Measurements from ENCODE around the gene STX18.
"Not testable (repeated sequence)": the region's sequence is repeated elsewhere in the genome, so short reads cannot be mapped to it uniquely, and the experiment has no call there.

STX18 gene

DNA sequence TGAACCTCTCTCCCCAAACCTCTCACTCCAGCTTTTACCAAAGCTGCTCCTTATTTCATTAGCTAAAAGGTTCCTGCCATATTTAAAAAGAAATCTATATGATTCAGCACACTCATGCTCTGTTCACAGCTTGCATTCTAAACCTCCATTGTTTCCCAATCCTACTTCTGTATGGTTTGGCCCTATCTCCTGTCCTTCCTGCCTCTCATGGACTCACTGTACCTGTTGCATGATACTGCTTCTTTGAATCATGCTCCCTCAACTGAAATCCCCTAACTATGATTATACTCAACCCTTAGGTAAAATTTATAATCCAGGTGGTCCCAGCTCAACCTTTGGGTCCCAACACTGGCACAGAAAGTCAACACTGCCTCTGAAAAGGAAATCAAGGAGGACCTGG is 6.3 kb downstream of the STX18 start:
- Mint-ChIP-seq H3K9me3 (no peaks in the 10 kb centered on the region), H3K27me3 (ENCODE audit: low read depth) (no peaks in the 10 kb centered on the region), H3K4me1 (ENCODE audit: low read depth) (peaks cover 20% of the 10 kb centered on the region), H3K27ac (no peak overlapping the region), H3K4me3 (no peak overlapping the region), H3K36me3 (ENCODE audit: low read depth) (peaks cover 2% of the 10 kb centered on the region)

DNA sequence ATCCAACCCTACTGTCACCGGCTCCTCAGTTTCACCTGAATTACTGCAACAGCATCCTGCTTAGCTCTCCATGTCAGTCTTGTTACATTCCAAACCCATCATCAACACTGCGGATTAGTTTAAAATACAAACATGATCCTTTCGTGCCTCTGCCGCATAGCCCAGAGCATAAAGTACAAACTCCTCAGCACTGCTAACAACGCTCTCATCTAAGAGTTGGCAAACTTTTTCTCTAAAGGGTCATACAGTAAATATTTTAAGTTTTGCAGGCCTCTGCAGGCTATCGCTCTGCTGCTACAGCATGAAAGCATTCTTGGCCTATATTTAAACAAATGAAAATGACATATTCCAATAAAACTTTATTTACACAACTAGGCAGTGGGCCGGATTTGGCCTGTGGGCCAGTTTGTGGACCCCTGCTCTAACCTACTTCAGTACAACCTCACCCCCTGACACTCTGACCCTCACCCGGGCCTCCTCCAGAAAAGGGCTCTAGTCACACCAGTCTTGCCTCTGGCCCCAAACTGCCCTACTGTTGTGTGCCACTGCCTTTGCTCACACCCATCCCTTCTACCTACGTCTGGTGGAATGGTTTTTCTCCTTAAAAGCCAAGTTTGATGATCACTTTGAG is 7.2 kb downstream of the STX18 start:
- peaks cover 12% of the 10 kb centered on the region for H3K4me1 Mint-ChIP-seq (ENCODE audit: low read depth)
- H3K4me3 Mint-ChIP-seq, result no peak overlapping the region
- peaks cover 2% of the 10 kb centered on the region for H3K36me3 Mint-ChIP-seq (ENCODE audit: low read depth)
- no peak overlapping the region for H3K27ac Mint-ChIP-seq
- no peaks in the 10 kb centered on the region for H3K9me3 Mint-ChIP-seq
- no peaks in the 10 kb centered on the region for H3K27me3 Mint-ChIP-seq (ENCODE audit: low read depth)

DNA sequence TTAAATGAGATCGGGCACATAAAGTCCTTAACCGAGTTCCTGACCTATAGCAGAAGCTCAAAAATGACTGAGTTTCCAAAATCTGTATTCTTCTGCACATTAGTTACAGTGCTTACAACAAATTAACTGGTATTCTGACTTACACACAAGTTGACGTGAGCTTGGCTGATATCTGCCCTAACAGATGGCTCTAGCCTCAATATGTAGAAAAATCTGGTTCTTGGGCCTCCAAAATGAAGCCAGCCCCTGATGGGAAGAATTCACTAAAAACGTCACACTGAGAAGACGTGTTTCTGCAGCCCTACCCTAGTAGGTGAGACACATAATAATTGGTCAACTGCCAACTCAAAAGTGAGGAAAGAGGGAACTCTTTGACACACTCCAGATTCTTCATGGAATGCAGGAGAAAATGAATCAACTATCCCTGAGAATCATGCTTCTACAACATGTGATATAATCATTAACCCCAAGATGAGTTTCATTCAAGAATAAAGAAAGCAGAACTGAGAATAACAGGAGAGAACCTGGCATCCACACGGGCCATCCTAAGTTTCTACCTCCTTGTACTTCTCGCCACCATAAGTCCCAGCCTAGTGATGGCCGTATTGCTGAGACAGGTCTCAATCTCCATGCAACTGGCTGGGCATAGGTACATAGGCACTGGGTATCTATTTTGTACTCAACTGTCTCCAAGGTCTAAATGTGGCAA is 8.2 kb downstream of the STX18 start:
- Mint-ChIP-seq H3K36me3 (ENCODE audit: low read depth) (peaks cover 2% of the 10 kb centered on the region), H3K4me3 (no peak overlapping the region), H3K27me3 (ENCODE audit: low read depth) (no peaks in the 10 kb centered on the region), H3K9me3 (no peaks in the 10 kb centered on the region), H3K4me1 (ENCODE audit: low read depth) (peaks cover 8% of the 10 kb centered on the region), H3K27ac (no peak overlapping the region)

DNA sequence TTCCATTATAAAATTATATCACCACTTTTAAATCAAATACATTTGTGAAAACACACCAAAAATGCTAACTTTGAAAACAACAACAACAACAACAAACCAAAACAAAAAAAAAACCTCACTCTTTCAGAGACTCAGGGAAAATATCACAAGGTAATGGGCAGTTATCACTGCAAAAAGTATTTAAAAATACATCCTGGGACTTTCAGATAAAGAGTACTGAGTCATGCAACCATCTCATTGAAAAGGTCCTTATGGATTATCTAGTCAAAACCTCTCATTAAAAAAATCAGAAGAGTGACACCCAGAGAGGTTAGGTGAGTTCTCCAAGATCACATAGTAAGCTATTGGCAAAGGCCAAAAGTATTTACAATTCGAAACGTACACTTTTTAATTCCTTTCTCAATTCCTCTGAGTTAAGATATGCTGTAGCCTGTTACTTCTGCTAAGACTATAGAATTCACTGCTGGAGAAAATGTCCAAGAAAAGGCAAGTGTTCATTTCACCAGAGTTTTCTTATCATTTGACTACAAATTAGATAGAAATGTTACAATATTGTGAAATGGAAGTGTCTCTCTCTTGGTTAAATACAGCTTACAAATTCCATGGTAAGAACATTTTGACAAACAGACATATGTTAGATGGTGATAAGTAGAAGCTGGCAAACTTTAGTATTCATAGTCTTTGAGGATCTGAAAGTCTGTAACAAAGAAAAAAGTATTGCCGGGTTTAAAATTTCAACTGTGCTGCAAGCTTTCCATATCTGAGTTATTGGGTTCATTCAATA is 9.3 kb downstream of the STX18 start:
- peaks cover 2% of the 10 kb centered on the region for H3K36me3 Mint-ChIP-seq (ENCODE audit: low read depth)
- H3K27me3 Mint-ChIP-seq (ENCODE audit: low read depth), result no peaks in the 10 kb centered on the region
- no peak overlapping the region for H3K4me3 Mint-ChIP-seq
- no peak overlapping the region for H3K27ac Mint-ChIP-seq
- no peaks in the 10 kb centered on the region for H3K9me3 Mint-ChIP-seq
- peaks cover 4% of the 10 kb centered on the region for H3K4me1 Mint-ChIP-seq (ENCODE audit: low read depth)

DNA sequence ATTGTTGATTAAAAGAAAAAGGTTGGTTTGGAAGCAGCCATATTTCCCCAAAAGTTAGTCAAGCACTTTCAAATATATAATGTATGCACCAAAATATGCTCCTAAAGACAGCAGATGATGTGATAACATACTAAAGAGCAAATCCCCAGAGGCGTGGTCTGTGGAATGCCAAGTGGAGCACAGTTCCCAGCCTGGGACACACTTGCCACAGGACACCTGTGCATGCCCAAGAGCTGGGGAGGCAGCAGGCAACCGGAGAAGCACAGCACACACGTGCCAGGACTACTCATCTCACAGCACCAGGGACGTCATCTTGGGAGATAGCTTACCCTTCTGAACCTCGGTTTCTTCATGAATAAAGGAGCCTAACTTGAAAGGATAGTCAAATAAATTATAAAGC is 12.5 kb downstream of the STX18 start:
- H3K4me3 Mint-ChIP-seq, result no peak overlapping the region
- no peaks in the 10 kb centered on the region for H3K9me3 Mint-ChIP-seq
- H3K27me3 Mint-ChIP-seq (ENCODE audit: low read depth), result no peaks in the 10 kb centered on the region
- H3K4me1 Mint-ChIP-seq (ENCODE audit: low read depth), result peaks cover 7% of the 10 kb centered on the region
- peaks cover 6% of the 10 kb centered on the region for H3K36me3 Mint-ChIP-seq (ENCODE audit: low read depth)
- no peak overlapping the region for H3K27ac Mint-ChIP-seq

DNA sequence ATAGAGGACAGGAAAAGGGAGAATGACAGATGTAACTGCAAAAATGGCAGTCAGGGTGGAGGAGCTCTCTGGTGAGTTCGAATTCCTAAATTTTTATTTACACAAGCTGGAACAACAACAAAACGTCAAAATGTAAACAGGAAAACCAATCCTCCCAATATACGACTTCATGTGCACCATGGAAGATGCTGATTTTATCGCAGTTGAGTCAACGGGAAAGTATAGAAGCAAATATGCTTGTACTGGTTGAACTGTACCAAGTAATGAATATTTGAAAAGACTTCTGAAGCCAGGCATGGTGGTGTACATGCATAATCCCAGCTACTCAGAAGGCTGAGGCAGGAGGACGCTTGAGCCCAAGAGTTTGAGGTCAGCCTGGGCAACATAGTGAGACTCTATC is 15.4 kb downstream of the STX18 start:
- H3K4me3 Mint-ChIP-seq, result no peak overlapping the region
- H3K4me1 Mint-ChIP-seq (ENCODE audit: low read depth), result peaks cover 9% of the 10 kb centered on the region
- no peak overlapping the region for H3K27ac Mint-ChIP-seq
- peaks cover 9% of the 10 kb centered on the region for H3K36me3 Mint-ChIP-seq (ENCODE audit: low read depth)
- no peaks in the 10 kb centered on the region for H3K27me3 Mint-ChIP-seq (ENCODE audit: low read depth)
- no peaks in the 10 kb centered on the region for H3K9me3 Mint-ChIP-seq

DNA sequence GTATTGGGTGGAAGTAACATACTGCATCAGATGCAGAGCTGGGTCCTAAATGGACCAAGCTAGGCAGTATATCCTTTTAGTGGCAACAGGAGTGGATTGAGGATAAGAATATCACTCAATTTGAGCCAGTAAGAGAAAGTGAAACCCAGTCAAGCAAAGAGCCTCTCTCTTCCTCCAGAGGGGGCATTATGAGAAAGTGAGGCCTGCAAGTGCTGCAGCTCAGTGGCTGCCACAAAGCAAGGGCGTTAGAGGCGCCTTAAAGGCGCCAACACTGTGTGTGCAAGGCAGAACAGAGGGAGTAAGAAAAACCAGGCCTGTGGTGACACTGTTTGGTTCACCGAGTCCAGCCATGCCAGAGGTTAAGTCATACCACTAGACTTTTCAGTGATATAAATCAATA is 17.5 kb downstream of the STX18 start:
- Mint-ChIP-seq H3K27me3 (ENCODE audit: low read depth) (no peaks in the 10 kb centered on the region), H3K36me3 (ENCODE audit: low read depth) (peaks cover 9% of the 10 kb centered on the region), H3K27ac (peak overlapping the region; percentile 37), H3K4me3 (no peak overlapping the region), H3K9me3 (no peaks in the 10 kb centered on the region), H3K4me1 (ENCODE audit: low read depth) (peaks cover 9% of the 10 kb centered on the region)

DNA sequence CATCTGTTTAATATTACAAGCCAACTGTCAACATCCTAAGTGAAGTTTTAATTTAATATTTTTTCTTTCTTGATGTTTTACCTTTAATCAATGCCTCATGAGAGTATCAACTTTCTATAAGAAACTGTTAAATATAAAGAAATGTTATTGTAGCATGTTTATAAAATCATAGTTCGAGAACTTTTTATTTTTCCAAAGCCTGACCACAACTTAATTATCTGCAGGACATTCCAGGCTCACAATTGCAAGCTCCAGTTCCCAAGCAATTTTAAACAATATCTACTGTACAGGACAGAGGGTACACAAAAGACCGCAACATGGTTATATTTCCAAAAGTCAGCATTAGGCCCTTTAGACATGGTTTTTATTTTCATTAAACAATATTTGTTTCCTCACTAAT is 20.1 kb downstream of the STX18 start:
- peaks cover 13% of the 10 kb centered on the region for H3K4me1 Mint-ChIP-seq (ENCODE audit: low read depth)
- H3K36me3 Mint-ChIP-seq (ENCODE audit: low read depth), result peaks cover 9% of the 10 kb centered on the region
- H3K4me3 Mint-ChIP-seq, result no peak overlapping the region
- H3K9me3 Mint-ChIP-seq, result no peaks in the 10 kb centered on the region
- no peak overlapping the region for H3K27ac Mint-ChIP-seq
- H3K27me3 Mint-ChIP-seq (ENCODE audit: low read depth), result no peaks in the 10 kb centered on the region

DNA sequence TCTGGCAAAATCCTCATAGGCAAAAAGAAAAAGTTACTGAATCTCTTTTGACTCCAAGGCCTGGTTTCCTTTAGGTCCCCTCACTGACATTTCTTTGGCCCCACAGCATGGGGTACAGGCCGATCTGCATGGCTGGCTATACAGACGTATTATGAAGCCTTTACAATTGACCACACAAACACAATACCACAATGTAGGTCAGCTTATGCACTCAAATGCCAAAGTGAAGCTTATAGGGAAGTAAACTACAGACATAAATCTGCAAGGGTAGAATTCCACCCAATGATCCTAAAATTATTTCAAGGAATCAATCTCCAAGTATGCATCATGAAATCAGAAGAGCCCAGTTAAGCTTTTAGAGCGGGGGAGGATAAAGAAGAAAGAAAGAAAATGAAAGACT is 20.7 kb downstream of the STX18 start:
- Mint-ChIP-seq H3K4me1 (ENCODE audit: low read depth) (peaks cover 13% of the 10 kb centered on the region), H3K27ac (no peak overlapping the region)

DNA sequence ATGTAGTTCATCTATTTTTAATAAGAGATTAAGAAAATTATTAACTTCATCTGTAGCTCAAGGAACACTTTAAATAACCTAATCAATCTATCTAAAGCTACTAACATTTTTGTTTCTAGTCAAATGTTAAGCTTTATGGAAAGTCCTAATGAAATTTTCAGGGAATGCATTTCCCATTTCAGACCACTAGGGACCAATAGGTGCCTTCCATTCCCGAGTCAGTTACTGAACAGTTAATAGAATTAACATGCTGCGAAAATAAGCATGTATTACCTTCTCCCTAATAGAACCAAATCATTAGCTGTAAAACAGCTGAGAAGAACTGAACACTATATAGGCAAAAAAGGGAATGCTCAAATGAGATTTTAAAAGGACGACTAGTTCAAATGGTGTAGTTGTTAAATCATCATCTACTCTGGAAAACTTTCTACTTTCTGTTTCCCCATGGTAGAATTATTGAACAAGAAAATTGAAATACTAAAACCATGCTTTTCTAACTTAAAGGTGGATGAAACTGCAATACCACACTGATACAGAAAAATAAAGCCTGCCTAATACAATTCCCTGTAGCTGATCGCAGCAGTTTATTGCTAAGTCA is 22.5 kb downstream of the STX18 start:
- Mint-ChIP-seq H3K4me3 (no peak overlapping the region), H3K4me1 (ENCODE audit: low read depth) (peaks cover 10% of the 10 kb centered on the region), H3K36me3 (ENCODE audit: low read depth) (peaks cover 2% of the 10 kb centered on the region), H3K27me3 (ENCODE audit: low read depth) (no peaks in the 10 kb centered on the region), H3K27ac (no peak overlapping the region), H3K9me3 (no peaks in the 10 kb centered on the region)

More for the DNA sequence above, 20.7 kb downstream of the STX18 start:
- Mint-ChIP-seq H3K36me3 (ENCODE audit: low read depth) (peaks cover 9% of the 10 kb centered on the region), H3K4me3 (no peak overlapping the region), H3K9me3 (no peaks in the 10 kb centered on the region), H3K27me3 (ENCODE audit: low read depth) (no peaks in the 10 kb centered on the region)

DNA sequence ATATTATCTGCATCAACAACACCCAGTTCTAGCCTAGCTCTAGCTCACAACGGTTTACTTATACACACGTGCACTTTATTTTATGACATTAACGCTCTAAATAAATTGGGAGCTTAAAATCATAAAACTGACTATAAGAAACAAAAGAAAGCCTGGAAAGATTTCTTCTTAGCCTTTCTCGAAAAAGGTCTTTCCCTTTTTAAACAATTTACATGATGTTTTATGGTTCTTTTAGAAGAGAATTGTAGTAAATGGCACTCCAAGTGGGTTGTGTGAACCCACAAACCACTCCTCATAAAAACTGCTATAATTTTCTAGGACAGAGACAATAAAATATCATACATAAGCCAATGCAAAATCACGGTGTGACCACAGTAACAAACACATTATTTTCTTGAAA is 23.1 kb downstream of the STX18 start:
- Mint-ChIP-seq H3K27ac (no peak overlapping the region), H3K9me3 (no peaks in the 10 kb centered on the region), H3K4me3 (no peak overlapping the region), H3K27me3 (ENCODE audit: low read depth) (no peaks in the 10 kb centered on the region), H3K36me3 (ENCODE audit: low read depth) (no peaks in the 10 kb centered on the region), H3K4me1 (ENCODE audit: low read depth) (peaks cover 8% of the 10 kb centered on the region)

DNA sequence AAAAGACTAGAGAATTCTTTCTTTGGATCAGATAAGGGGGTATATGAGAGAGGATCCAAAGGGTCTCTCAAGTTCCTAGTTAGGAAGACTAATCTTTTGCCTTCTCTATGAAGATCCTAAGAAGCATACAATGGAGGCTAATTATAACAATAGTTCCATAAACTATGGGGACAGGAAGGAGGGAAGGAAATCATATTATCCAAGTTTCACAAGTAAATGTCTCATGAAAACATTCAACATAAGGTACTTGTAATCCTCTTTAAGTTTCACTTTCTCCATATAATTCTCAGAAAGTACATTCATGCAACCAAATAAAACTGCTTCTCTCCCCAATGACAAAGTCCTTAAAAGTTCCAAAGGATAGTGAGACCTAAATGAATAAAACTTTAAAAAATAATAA is 27.1 kb downstream of the STX18 start:
- Mint-ChIP-seq H3K27me3 (ENCODE audit: low read depth) (no peaks in the 10 kb centered on the region), H3K36me3 (ENCODE audit: low read depth) (peaks cover 2% of the 10 kb centered on the region), H3K27ac (no peak overlapping the region), H3K9me3 (no peaks in the 10 kb centered on the region), H3K4me1 (ENCODE audit: low read depth) (peaks cover 8% of the 10 kb centered on the region), H3K4me3 (no peak overlapping the region)

DNA sequence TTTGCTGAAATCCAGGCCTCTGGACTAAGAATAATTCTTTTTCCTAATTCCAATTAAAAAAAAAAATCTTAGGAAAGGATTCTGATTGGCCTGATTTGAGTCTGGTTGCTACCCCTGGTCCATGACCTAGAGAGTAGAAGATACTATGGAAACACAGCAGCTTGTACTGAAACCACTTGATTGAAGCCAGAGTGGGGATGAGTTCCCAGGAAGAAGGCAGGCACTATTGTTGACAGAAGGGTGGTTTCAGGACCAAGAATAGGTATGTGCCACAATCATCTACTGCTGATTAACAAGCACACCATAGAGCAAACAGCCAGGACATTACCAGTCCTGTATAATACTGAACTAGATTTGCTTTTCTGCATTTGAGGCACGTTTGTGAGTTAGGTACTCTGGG is 29.6 kb downstream of the STX18 start:
- Mint-ChIP-seq H3K36me3 (ENCODE audit: low read depth) (peaks cover 2% of the 10 kb centered on the region), H3K9me3 (no peaks in the 10 kb centered on the region), H3K4me1 (ENCODE audit: low read depth) (peaks cover 5% of the 10 kb centered on the region)

DNA sequence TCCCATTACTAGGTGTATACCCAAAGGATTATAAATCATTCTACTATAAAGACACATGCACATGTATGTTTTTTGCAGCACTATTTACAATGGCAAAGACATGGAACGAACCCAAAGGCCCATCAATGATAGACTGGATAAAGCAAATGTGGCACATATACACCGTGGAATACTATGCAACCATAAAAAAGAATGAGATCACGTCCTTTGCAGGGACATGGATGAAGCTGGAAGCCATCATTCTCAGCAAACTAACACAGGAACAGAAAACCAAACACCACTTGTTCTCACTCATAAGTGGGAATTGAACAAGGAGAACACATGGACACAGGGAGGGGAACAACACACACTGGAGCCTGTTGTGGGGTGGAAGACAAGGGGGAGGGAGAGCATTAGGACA is 31.2 kb downstream of the STX18 start:
- H3K27ac Mint-ChIP-seq; H3K9me3 Mint-ChIP-seq; H3K27me3 Mint-ChIP-seq (ENCODE audit: low read depth); H3K4me1 Mint-ChIP-seq (ENCODE audit: low read depth); H3K36me3 Mint-ChIP-seq (ENCODE audit: low read depth); H3K4me3 Mint-ChIP-seq: not testable (repeated sequence)

More for the DNA sequence above, 29.6 kb downstream of the STX18 start:
- H3K27me3 Mint-ChIP-seq (ENCODE audit: low read depth), result no peaks in the 10 kb centered on the region
- no peak overlapping the region for H3K4me3 Mint-ChIP-seq
- no peak overlapping the region for H3K27ac Mint-ChIP-seq

DNA sequence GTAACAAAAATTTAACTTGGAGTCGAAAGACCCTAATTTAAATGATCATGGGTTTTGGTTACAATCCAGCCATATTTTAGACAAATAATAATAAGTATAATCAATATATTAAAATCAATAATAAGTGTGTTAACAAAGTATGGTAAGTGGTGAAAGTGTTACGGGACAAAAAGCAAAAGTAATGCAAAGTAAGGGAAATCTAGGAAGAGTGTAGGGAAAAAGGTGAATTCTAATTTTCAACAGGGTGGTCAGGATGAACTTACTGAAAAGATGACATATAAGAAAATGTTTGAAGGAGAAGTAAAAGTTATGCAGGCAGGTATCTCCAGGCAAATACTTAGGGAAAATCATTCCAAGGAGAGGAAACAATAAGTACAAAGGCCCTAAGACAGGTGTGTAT is 32.3 kb downstream of the STX18 start:
- no peaks in the 10 kb centered on the region for H3K27me3 Mint-ChIP-seq (ENCODE audit: low read depth)
- no peak overlapping the region for H3K4me3 Mint-ChIP-seq
- H3K4me1 Mint-ChIP-seq (ENCODE audit: low read depth), result peaks cover 2% of the 10 kb centered on the region
- no peaks in the 10 kb centered on the region for H3K9me3 Mint-ChIP-seq
- peaks cover 2% of the 10 kb centered on the region for H3K36me3 Mint-ChIP-seq (ENCODE audit: low read depth)
- no peak overlapping the region for H3K27ac Mint-ChIP-seq
